ENCODE results near the gene CTIF.
"Not testable (repeated sequence)": the region's sequence is repeated elsewhere in the genome, so short reads cannot be mapped to it uniquely, and the experiment has no call there.

CTIF gene

GRCh38 chr18:48711651-48712486 lies 173.0 kb downstream of the CTIF start:
- peak in 1 of 5 donors; percentile 13 for DNase-seq

GRCh38 chr18:48713309-48713708 lies 174.5 kb downstream of the CTIF start:
- no peak for DNase-seq

DNA sequence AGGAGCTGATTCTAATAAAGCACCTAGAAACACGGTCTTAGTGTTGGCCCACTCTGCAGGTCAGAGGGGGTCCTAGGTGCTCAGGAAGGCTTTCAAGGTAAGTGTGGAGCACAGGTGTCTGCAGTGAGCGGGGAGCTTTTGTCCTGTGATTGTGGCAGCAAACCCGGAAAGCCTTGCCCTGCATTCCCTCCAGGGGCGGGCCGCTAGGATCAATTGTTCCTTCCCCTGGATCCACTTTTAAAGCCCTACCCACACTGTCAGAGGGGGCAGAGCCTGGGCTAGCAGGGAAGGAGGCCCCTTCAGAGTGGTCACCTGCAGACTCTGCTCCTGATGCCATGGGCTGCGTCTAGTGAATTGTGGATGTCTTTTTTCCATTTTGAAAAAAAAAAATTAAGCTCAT lies 176.0 kb downstream of the CTIF start:
- DNase-seq: no peak

GRCh38 chr18:48715711-48716361 lies 177.0 kb downstream of the CTIF start:
- no peak for DNase-seq

- not testable (repeated sequence) for DNase-seq
These were observed 178.4 kb downstream of the CTIF start for GRCh38 chr18:48717227-48717626.

DNA sequence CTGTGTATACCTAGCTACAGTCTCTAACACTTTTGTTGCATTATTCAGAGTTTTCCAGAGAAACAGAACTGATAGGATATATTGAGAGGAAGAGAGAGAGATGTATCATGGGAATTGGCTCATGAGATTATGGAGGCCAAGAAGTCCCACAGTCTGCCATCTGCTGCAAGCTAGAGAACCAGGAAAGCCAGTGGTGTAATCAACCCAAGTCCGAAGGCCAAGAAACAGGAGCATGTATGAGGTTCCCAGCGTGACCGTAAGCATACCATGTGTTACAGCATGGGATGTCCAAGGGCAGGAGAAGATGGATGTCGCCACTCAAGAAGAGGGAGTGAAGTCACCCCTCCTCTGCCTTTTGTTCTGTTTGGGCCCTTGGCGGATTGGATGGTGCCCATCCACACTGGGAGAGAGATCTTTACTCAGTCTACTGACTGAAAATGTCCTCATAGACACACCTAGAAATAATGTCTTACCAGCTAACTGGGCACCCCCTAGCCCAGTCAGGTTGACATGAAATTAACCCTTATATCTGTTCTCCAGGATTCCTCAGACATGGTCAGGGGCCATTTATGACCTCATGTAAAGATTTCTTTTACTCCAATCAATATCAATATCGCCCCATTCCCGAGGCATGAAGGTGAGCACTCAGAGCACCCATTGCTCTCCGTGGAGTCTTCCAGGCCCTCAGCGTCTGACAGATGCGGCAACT lies 179.6 kb downstream of the CTIF start:
- no peak for DNase-seq

DNA sequence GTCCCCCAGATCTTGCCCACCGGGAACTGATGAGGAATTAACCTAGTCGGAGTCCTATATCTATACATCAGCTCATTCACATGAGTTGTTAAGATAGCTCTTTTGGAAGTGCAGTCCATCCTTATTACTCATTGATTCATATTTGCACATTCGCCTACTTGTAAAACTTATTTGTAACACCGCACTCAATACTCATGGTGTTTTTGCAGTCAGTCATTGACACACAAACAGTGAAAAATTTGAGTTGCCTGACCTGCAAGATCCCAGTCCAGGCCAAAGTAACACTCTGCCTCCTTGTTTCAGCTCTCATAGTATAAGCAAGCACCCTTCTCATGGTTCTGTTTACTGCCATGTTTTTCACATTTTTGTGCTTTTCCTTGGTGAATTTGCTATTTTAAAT lies 180.6 kb downstream of the CTIF start:
- DNase-seq: no peak

DNA sequence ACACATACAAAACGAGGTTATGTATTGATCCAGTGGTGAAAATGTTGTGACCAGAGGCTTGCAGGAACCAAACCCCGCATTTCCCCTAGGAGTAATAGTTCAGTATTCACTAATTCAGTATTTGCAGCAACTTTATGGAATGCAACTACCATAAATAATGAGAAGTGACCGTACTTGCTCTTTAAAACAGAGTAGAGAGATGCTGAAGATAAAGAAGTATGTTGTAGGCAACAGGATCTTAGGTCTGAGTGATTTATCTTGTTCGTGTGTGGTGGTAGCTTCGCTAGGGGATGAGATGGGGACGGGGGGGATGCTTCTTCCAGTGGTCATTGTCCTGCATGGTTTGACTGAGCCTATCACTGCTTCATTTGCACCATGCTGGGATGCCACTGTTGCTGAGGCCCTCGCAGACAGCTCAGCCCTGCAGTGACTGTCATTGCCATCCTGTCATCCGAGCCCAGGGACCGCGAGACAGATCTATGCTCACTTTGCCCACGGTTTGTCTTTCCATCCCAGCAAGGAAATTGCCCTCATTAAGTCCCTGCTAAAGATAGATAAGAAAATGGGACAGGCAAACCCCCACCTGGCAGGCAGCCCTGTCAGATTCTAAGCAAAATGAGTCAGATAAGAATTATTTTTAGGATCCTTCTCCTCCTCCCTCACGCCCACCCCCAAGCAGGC lies 181.3 kb downstream of the CTIF start:
- DNase-seq: no peak

DNA sequence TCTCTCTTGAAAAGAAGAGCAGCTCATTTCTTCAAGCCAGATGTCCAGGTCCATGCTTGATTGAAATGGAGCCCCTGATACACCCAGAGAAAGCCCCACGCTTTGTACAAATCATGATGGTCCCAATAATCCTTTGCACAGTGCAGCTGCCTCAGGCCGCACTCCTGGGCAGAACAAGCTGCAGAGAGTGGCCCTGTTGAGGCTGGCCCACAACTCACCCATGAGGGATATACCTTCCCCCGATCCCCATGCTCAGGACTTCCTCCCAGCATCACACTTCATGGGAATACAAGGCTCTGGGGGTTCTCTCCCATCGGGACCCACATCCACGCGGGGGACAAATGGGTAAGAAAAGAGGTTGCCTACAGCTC lies 181.8 kb downstream of the CTIF start:
- DNase-seq: no peak

GRCh38 chr18:48721312-48721711 lies 182.5 kb downstream of the CTIF start:
- DNase-seq: no peak

GRCh38 chr18:48723016-48723415 lies 184.2 kb downstream of the CTIF start:
- DNase-seq: no peak

- no peak for DNase-seq
These were observed 185.0 kb downstream of the CTIF start for GRCh38 chr18:48723837-48724236.

GRCh38 chr18:48724442-48724841 lies 185.6 kb downstream of the CTIF start:
- DNase-seq: no peak

- DNase-seq: no peak
These were observed 186.1 kb downstream of the CTIF start for GRCh38 chr18:48724939-48725338.

DNA sequence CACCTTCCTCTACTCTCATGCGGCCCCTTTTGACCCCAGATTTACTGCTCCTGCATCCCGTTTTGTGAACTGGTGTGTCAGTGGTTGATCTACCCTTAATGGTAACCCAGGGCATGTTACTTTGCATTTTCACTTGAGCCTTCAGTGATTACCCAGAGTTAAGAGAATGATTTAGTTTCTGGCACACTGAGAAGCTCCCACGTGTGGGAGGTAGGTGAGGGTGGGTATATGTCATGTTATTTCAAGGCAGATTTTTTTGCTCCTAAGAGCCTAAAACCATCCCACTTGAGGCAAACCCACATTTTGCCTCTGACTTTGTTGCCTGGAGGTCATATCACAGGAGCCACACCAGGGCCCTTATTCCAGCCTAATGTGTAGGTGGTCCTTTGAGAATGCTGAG lies 186.7 kb downstream of the CTIF start:
- no peak for DNase-seq

GRCh38 chr18:48727681-48728080 lies 188.8 kb downstream of the CTIF start:
- no peak for DNase-seq

- no peak for DNase-seq
These were observed 189.5 kb downstream of the CTIF start for GRCh38 chr18:48728204-48728833.

DNA sequence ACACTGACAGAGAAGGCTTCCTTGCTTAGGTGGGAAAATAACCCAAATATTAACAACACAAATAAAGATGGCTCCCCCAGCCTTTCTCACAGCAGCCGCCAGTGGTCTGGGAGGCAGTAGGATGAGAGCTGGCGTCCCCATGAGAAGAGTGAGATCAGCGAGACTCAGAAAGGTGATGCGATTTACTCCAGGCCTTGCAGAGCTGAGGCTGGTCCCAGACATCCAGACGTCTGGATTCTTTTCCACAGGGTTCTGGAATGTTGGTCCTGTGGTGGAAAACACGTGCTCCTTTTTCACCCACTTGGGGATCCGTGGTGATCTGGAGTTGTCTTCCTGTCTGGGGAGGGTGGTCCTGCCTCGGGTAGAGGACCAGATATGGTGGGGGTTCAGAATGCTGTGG lies 190.6 kb downstream of the CTIF start:
- DNase-seq: no peak

GRCh38 chr18:48730010-48730409 lies 191.2 kb downstream of the CTIF start:
- no peak for DNase-seq

DNA sequence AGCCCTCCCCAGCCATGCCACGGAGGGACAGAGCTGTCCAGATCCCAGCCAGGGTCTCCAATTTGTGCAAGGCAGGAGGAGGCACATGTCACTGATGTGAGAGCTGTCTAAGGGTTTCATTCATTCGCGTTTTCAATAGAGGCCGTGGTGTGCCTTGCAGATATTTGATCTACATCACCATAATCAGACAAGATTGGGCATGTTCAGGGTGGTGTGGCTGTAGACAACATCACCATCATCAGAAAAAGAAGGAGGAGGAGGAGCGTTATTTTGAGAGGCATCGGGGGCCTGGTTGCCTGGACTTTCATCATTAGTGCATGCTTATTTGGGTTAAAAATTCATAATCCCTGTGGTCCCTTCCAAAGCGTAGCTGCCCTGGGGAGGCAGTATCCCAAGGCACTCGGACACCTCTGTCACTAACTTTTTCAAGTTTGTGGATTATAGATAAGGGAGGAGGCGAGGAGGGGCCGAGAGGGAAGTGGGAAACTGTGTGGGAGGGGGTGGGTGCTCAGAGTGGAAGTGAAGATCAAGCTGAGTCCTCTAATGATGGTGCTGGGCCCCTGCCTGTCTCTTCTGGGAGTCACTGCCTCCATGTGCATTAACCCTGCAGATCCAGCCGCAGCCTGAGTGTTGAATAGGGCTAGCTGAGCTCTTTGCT lies 194.1 kb downstream of the CTIF start:
- DNase-seq: no peak

- no peak for DNase-seq
These were observed 194.9 kb downstream of the CTIF start for GRCh38 chr18:48733643-48734253.

- no peak for DNase-seq
These were observed 195.6 kb downstream of the CTIF start for GRCh38 chr18:48734460-48734859.
